ENCODE data around the gene HCRTR1.

Gene HCRTR1

DNA sequence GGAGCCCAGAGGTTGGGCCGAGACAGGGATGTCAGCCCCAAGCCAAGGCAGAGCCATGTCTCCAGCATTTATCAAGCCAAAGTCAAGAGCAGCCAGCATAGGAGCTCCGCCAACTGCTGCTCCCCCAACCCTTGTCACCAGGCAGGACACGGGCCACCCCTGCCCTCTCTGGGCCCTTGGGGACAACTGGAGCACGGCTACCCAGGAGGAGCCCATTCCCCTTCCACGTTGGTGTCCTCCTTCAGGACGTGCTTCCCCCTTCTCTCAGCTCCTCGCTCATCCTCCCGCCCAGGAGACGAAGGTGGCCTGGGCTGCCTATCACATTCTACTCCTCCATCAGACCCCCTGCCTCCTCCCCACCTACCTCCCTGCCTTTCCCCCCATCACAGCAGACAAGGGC lies 47.0 kb downstream of the HCRTR1 start:
- ChIA-PET CTCF (interaction anchor here (0.6 to 3.0 kb wide), 10 partner anchors 10 to 476 kb away, joined by 3 to 24 read pairs (median 4); partner anchors contain the start of gene COL16A1), POLR2A (ENCODE audit: low non-redundant PET) (interaction anchor here (0.8 kb wide), 1 partner anchor 124 kb away, joined by 3 read pairs; no protein-coding TSS in a partner anchor)
- DNase-seq (ENCODE audit: low spot score) = no peak
- H3K27ac ChIP-seq = peak overlapping the region; percentile 97
- TF ChIP-seq, protein P1, sequence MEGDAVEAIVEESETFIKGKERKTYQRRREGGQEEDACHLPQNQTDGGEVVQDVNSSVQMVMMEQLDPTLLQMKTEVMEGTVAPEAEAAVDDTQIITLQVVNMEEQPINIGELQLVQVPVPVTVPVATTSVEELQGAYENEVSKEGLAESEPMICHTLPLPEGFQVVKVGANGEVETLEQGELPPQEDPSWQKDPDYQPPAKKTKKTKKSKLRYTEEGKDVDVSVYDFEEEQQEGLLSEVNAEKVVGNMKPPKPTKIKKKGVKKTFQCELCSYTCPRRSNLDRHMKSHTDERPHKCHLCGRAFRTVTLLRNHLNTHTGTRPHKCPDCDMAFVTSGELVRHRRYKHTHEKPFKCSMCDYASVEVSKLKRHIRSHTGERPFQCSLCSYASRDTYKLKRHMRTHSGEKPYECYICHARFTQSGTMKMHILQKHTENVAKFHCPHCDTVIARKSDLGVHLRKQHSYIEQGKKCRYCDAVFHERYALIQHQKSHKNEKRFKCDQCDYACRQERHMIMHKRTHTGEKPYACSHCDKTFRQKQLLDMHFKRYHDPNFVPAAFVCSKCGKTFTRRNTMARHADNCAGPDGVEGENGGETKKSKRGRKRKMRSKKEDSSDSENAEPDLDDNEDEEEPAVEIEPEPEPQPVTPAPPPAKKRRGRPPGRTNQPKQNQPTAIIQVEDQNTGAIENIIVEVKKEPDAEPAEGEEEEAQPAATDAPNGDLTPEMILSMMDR (conservative IDR thresholded peaks at IDR 0.05; ENCODE audit: low read depth) = no peak

DNA sequence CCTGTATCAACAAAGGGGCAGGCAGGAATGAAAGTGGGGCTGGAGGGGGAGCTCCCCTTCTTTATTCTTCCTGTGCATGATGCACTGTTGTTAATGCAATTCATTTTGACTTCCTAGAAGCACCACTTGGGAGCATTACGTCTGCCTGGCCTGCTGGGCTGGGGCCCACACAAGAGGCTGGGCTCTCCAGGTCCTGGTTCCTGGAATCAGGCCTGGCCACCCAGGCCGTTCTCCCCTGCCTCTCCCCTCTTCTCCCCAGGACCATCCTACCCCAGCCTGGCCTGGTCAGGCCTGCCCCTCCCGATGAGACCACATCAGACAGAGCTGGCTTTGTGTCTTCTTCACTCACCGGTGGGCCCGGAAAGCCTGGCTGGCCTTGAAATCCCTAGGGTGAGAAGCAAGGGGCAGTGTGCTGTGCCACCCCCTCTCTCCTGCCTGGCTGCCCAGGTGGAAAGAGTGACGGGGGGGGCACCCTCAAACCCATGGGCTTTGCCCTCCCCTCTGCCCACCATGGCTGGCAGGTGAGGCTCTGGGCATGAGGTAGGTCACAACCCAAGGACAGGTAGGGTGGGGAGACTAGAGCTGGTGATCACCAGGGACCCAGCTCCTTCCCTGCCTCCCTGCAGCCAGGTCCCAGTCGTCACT lies 47.9 kb downstream of the HCRTR1 start:
- TF ChIP-seq, protein P1 (conservative IDR thresholded peaks at IDR 0.05; ENCODE audit: low read depth) = no peak
- CTCF ChIA-PET = interaction anchor here (0.6 to 3.0 kb wide), 6 partner anchors 19 to 123 kb away, joined by 3 to 24 read pairs (median 4); partner anchors contain the start of gene COL16A1
- DNase-seq (ENCODE audit: low spot score) = no peak
- H3K27ac ChIP-seq = peak overlapping the region; percentile 97
- POLR2A ChIA-PET (ENCODE audit: low non-redundant PET) = no interaction called here

DNA sequence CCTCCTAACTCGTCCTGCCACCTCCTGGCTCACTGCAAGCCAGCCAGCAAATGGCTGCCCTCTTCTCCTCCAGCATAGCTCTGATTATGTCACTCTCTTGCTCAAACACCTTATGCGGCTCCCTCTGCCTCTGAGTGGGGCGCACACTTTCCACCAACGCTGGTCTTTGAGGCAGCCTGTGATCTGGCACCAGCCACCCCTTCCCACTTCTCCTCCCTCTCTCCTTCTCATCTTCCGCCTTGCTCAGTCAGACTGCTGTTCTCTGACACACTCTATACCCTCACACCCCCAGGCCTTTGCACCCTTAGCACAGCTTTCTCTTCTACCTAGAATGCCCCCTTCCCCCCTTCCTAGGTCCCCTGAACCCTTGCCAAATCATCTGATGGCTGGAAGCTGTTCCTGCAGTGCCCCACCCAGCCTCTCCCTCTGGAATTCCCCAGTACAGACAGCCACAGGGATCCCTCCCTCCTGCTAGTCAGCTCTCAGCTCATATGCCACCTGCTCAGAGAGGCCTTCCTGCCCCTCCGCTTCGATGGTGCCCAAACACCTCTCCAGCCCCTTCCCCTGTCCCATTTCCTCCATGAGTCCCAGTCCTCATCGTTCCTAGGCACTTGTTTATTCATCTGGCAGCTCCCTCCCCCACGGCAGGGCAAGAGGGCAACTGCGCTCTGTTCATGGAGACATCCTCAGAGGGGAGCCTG lies 48.9 kb downstream of the HCRTR1 start:
- POLR2A ChIA-PET (ENCODE audit: low non-redundant PET) = no interaction called here
- TF ChIP-seq, protein P1 (conservative IDR thresholded peaks at IDR 0.05; ENCODE audit: low read depth) = no peak
- peak overlapping the region; percentile 97 for H3K27ac ChIP-seq
- CTCF ChIA-PET = interaction anchor here (0.6 to 2.7 kb wide), 4 partner anchors 10 to 123 kb away, joined by 3 to 16 read pairs (median 4); no protein-coding TSS in a partner anchor
- DNase-seq (ENCODE audit: low spot score) = peak; percentile 66

DNA sequence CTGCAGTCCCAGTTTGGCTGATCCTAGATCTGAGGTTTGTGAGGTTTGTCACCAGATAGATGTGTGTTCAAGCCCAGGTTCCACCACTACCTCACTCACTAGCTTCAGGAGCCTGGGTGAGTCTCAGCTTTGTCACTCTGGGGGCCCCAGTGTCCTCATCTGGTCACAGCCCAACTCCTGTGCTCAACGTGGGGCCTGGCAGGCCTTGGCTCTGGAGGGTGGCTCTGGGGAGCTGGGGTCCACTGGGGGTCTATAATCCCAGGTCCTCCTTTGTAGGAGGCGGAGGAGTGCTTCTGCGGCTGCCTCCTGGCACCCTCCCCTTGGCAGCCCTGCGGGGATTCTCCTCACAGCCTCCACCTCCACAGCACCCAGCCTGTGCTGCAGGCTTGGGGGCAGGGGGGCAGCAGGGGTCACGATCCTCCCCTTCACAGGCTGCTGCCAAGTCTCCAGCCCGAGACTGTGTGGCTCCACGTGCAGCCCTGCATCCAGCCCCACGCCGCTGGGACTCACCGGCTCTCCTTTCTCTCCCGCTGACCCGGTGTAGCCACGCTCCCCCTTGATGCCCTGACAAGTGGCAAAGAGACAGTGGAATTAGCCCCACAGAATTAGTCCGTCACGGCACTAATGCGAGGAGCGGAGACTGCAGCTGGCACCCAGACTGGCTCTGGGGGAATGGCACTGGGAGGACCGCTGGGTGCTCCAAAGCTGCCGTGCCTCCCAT lies 49.7 kb downstream of the HCRTR1 start:
- peak overlapping the region; percentile 97 for H3K27ac ChIP-seq
- CTCF ChIA-PET = interaction anchor here (0.6 to 2.7 kb wide), 4 partner anchors 9 to 122 kb away, joined by 3 to 16 read pairs (median 4); no protein-coding TSS in a partner anchor
- TF ChIP-seq, protein P1 (conservative IDR thresholded peaks at IDR 0.05; ENCODE audit: low read depth) = no peak
- DNase-seq (ENCODE audit: low spot score) = no peak
- POLR2A ChIA-PET (ENCODE audit: low non-redundant PET) = no interaction called here

DNA sequence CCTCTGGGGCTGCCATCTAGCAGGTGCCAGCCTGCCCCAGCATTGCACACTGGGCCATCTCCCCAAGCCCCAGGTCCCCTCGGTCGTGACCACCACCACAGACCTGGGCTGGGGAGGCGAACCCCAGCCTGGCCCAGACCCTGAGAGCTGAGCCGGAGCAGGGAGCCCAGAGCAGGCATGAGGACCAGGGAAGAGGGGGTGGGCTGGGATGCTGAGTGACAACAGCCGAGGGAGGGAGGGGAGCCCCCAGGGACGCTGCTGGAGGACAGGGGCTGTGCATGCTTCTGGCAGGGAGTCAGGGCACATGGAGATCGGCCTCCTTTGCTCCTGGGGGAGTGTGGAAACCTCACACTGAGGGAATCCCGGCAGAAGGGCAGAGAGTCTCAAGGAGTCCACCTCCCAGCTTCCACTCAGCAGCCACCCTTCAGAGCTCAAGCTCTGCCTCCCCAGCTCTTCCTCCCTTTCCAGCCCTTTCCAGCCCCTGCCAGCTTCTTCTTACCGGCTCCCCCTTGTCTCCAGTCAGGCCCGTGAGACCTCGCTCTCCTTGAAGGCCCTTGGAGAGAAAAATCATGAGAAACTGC lies 50.9 kb downstream of the HCRTR1 start:
- no peak for DNase-seq (ENCODE audit: low spot score)
- ChIA-PET POLR2A (ENCODE audit: low non-redundant PET) (no interaction called here), CTCF (interaction anchor here (0.6 to 2.7 kb wide), 4 partner anchors 24 to 121 kb away, joined by 3 to 16 read pairs (median 4); no protein-coding TSS in a partner anchor)
- H3K27ac ChIP-seq = peak overlapping the region; percentile 97
- TF ChIP-seq, protein P1 (conservative IDR thresholded peaks at IDR 0.05; ENCODE audit: low read depth) = no peak

DNA sequence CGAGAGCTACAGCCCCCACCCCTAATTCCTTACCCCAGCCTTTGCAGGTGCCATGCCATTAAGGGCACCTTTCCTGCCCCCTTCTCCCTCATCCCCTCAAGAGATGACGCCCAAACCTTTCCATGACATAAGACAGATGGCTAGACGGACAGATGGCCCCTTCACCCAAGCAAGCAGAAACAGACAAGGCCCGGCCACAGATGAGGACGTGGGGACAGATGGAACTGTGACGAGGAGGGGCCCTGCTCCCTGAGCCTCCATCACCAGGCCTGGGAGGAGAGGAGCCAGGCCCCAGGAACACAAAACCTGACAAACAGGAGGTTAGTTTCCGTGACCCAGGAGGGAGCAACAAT lies 51.9 kb downstream of the HCRTR1 start:
- no peak for DNase-seq (ENCODE audit: low spot score)
- peak overlapping the region; percentile 97 for H3K27ac ChIP-seq
- TF ChIP-seq, protein P1 (conservative IDR thresholded peaks at IDR 0.05; ENCODE audit: low read depth) = no peak
- POLR2A ChIA-PET (ENCODE audit: low non-redundant PET) = no interaction called here
- CTCF ChIA-PET = interaction anchor here (0.6 to 1.7 kb wide), 4 partner anchors 11 to 120 kb away, joined by 3 to 10 read pairs (median 5); no protein-coding TSS in a partner anchor
